ENCODE data around the gene ATP11A.

GRCh38 chr13:112903071-112903577 is 213.3 kb downstream of the ATP11A start:
- no peak for TF ChIP-seq POLR2A (IDR thresholded peaks at IDR 0.05)
- no peak for TF ChIP-seq CTCF (IDR thresholded peaks at IDR 0.05 in 8 of 11, conservative IDR thresholded peaks at IDR 0.05 in 3 of 11)
- TF ChIP-seq POLR2AphosphoS5 (IDR thresholded peaks at IDR 0.05) = no peak
